Endodermal cell (in vitro differentiated cells): ENCODE results near the gene EXD3. TPM values are rescaled to one million over a fixed set of nuclear protein-coding genes. Genes with fewer than 3 reads are reported as not detected.
A peak's percentile ranks its signal among the peaks of the same experiment; 100 is the strongest.

Experiments used
- DNase-seq: peaks from one replicate; pipeline ENCODE4 v3.0.0-alpha.2; 2017
- H3K27ac ChIP-seq: 2 replicates; pipeline ENCODE4 v1.5.1; 2013; ENCODE audit warnings: mild to moderate bottlenecking, low read depth, low read length, moderate library complexity
- H3K27me3 ChIP-seq: 2 replicates; pipeline ENCODE4 v1.6.1; 2013; ENCODE audit warnings: mild to moderate bottlenecking, low read length, moderate library complexity; ENCODE audit not compliant: insufficient read depth, control insufficient read depth, poor library complexity, severe bottlenecking
- H3K36me3 ChIP-seq: 2 replicates; pipeline ENCODE4 v1.7.0; 2013; ENCODE audit warnings: mild to moderate bottlenecking, low read length, moderate library complexity; ENCODE audit not compliant: control insufficient read depth, insufficient read depth
- H3K4me1 ChIP-seq: one replicate; pipeline ENCODE4 v1.7.0; 2013; ENCODE audit warnings: low read length; ENCODE audit not compliant: control insufficient read depth, insufficient read depth
- H3K4me3 ChIP-seq: 2 replicates; pipeline ENCODE4 v1.5.1; 2013; ENCODE audit warnings: mild to moderate bottlenecking, low read length, moderate library complexity
- H3K9ac ChIP-seq: 2 replicates; pipeline ENCODE4 v1.6.1; 2013; ENCODE audit warnings: mild to moderate bottlenecking, low read length, moderate library complexity; ENCODE audit not compliant: poor library complexity, severe bottlenecking; ENCODE audit errors: extremely low read depth
- H3K9me3 ChIP-seq: 2 replicates; pipeline ENCODE4 v1.6.1; 2013; ENCODE audit warnings: mild to moderate bottlenecking, low read length, moderate library complexity; ENCODE audit not compliant: control insufficient read depth
- H3K27ac Mint-ChIP-seq: 2 replicates; pipeline ENCODE4 v1.8.0; 2020; ENCODE audit warnings: mixed read lengths
- H3K27me3 Mint-ChIP-seq: 2 replicates; pipeline ENCODE4 v1.8.0; 2021; ENCODE audit warnings: mild to moderate bottlenecking, mixed read lengths; ENCODE audit not compliant: insufficient read depth
- H3K36me3 Mint-ChIP-seq: 2 replicates; pipeline ENCODE4 v1.8.0; 2020; ENCODE audit warnings: low read depth, mixed read lengths
- H3K4me1 Mint-ChIP-seq: 2 replicates; pipeline ENCODE4 v1.8.0; 2020; ENCODE audit warnings: mixed read lengths
- H3K4me3 Mint-ChIP-seq: 2 replicates; pipeline ENCODE4 v1.8.0; 2020; ENCODE audit warnings: mild to moderate bottlenecking, moderate library complexity, mixed read lengths
- H3K9me3 Mint-ChIP-seq: 2 replicates; pipeline ENCODE4 v1.8.0; 2020; ENCODE audit warnings: mild to moderate bottlenecking, mixed read lengths
- CTCF ChIP-seq: fragments of 200-600 bp; sonication (generic); conservative IDR thresholded peaks from 2 replicates; pipeline ENCODE4 v1.5.0; 2021; ENCODE audit warnings: antibody characterized with exemption, mild to moderate bottlenecking
- WGBS, 2 experiments: methylation state at CpG; one replicate each; pipeline versions ENCODE4 v1.1.5 to v1.1.7; 2013; ENCODE audit warnings: missing lambda C conversion rate in 2 of 2, mixed read lengths in 1 of 2; ENCODE audit not compliant: insufficient coverage in 1 of 2, insufficient read length in 1 of 2; 5-methylcytosine and 5-hydroxymethylcytosine counted together
- total RNA-seq, 2 donors: library from RNA; stranded (reverse); fragmentation: NEBNext Ultra II Directional in 1 of 2; extraction: Animal tissue kit (Norgen Biotek cat#: 25700) in 1 of 2; gene quantifications; 2 replicates in 1 of 2; 3 replicates in 1 of 2; pipeline ENCODE4 v1.2.1, GENCODE V29; 2021

The EXD3 gene
- total RNA-seq, 2 donors from 2014 or later = 15.5 to 31.0 TPM

GRCh38 chr9:137431416-137431931 is 8.5 kb upstream of the EXD3 start:
- whole genome bisulfite sequencing, 2 experiments = 88 to 93% methylated on average over 12 to 21 of the region's 21 CpGs
- Histone ChIP-seq H3K36me3 (no peaks in the 10 kb centered on the region), H3K9ac (no peak overlapping the region), H3K4me3 (no peak overlapping the region), H3K27me3 (no peaks in the 10 kb centered on the region), H3K4me1 (no peaks in the 10 kb centered on the region), H3K9me3 (no peaks in the 10 kb centered on the region), H3K27ac (no peak overlapping the region)
- H3K9me3 Mint-ChIP-seq = no peaks in the 10 kb centered on the region
- H3K4me3 Mint-ChIP-seq = no peak overlapping the region
- no peaks in the 10 kb centered on the region for H3K4me1 Mint-ChIP-seq
- no peak for DNase-seq
- no peak for TF ChIP-seq CTCF
- H3K27ac Mint-ChIP-seq = no peak overlapping the region
- H3K36me3 Mint-ChIP-seq = no peaks in the 10 kb centered on the region
- H3K27me3 Mint-ChIP-seq = no peaks in the 10 kb centered on the region

- H3K4me3 Mint-ChIP-seq = no peak overlapping the region
- H3K9ac ChIP-seq = no peak overlapping the region
- H3K4me1 ChIP-seq = no peaks in the 10 kb centered on the region
- H3K36me3 ChIP-seq = no peaks in the 10 kb centered on the region
- H3K4me1 Mint-ChIP-seq = no peaks in the 10 kb centered on the region
- no peak for TF ChIP-seq CTCF
- no peaks in the 10 kb centered on the region for H3K36me3 Mint-ChIP-seq
- no peak overlapping the region for H3K27ac ChIP-seq
- no peaks in the 10 kb centered on the region for H3K27me3 ChIP-seq
- H3K27me3 Mint-ChIP-seq = no peaks in the 10 kb centered on the region
- no peaks in the 10 kb centered on the region for H3K9me3 ChIP-seq
- no peak overlapping the region for H3K4me3 ChIP-seq
- DNase-seq = no peak
- H3K27ac Mint-ChIP-seq = no peak overlapping the region
- 87 to 89% methylated on average over 7 to 27 of the region's 27 CpGs for WGBS, 2 experiments
- H3K9me3 Mint-ChIP-seq = no peaks in the 10 kb centered on the region
These were observed 7.9 kb upstream of the EXD3 start for GRCh38 chr9:137430723-137431415.

- no peak overlapping the region for H3K4me3 ChIP-seq
- WGBS, 2 experiments = 81 to 87% methylated on average over 30 to 34 of the region's 34 CpGs
- no peak overlapping the region for H3K27ac Mint-ChIP-seq
- H3K4me1 ChIP-seq = no peaks in the 10 kb centered on the region
- H3K4me3 Mint-ChIP-seq = no peak overlapping the region
- no peaks in the 10 kb centered on the region for H3K27me3 ChIP-seq
- H3K36me3 ChIP-seq = no peaks in the 10 kb centered on the region
- no peak overlapping the region for H3K27ac ChIP-seq
- H3K27me3 Mint-ChIP-seq = no peaks in the 10 kb centered on the region
- H3K4me1 Mint-ChIP-seq = no peaks in the 10 kb centered on the region
- H3K9me3 ChIP-seq = no peaks in the 10 kb centered on the region
- peak; percentile 79 for DNase-seq
- no peaks in the 10 kb centered on the region for H3K36me3 Mint-ChIP-seq
- no peak for TF ChIP-seq CTCF
- no peak overlapping the region for H3K9ac ChIP-seq
- no peaks in the 10 kb centered on the region for H3K9me3 Mint-ChIP-seq
These were observed 7.2 kb upstream of the EXD3 start for GRCh38 chr9:137429974-137430722.
